ENCODE results near the gene CRYGB. TPM values are rescaled to one million over a fixed set of nuclear protein-coding genes. Genes with fewer than 3 reads are reported as not detected.

Gene CRYGB
- total RNA-seq, 1 experiment from 2014 or later: not detected

DNA sequence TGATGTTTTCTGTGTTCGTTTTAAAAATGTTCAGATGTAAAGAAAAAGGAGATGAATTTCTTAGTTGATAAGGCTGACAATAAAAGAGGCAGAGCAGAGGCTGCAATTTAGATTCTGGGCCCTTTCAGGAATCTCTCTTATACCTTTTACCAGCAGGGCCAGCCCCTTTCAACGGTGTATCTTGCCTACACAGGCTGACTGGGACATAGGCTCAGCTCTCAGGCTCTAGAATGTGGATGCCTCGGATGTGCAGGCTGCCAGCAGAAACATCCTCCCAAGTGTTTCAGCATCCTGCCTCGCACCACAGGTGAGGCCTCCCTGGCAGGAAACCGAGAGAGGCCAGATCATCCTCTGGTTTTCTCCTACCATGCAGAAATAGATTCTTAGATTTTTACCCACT lies 40.5 kb upstream of the CRYGB start:
- Histone ChIP-seq H2AFZ (ENCODE audit: low read length) (no peak overlapping the region), H2AK5ac (ENCODE audit: insufficient read length, low read length) (no peak overlapping the region), H2BK15ac (ENCODE audit: low read depth, low read length) (no peak overlapping the region), H3K79me2 (ENCODE audit: insufficient read depth, low read length) (no peaks in the 10 kb centered on the region), H3K9ac (ENCODE audit: extremely low read depth, insufficient read length, low read length) (no peak overlapping the region), H3K4ac (ENCODE audit: low read depth, low read length) (no peak overlapping the region), H4K20me1 (ENCODE audit: control insufficient read depth, insufficient read depth, insufficient read length) (no peaks in the 10 kb centered on the region), H4K8ac (replicated peaks; ENCODE audit: insufficient read length, low read depth, low read length) (no peak overlapping the region), H2BK120ac (ENCODE audit: low read depth, low read length, poor library complexity, severe bottlenecking) (no peak overlapping the region), H3T11ph (ENCODE audit: low read length) (no peak overlapping the region), H3K27me3 (ENCODE audit: insufficient read depth, low read length) (no peaks in the 10 kb centered on the region), H2BK5ac (ENCODE audit: insufficient read length, low read length) (no peak overlapping the region), H3K14ac (ENCODE audit: insufficient read depth, low read length) (no peak overlapping the region), H3K4me1 (ENCODE audit: insufficient read depth, low read length) (peaks cover 8% of the 10 kb centered on the region), H3K9me3 (ENCODE audit: control insufficient read depth, low read depth, low read length) (no peaks in the 10 kb centered on the region), H4K91ac (ENCODE audit: insufficient read length, low read depth, low read length) (no peak overlapping the region), H3K27ac (ENCODE audit: insufficient read length, low read depth, low read length) (no peak overlapping the region), H3K23me2 (ENCODE audit: insufficient read length, low read depth, low read length, poor library complexity, severe bottlenecking) (peaks cover 4% of the 10 kb centered on the region), H4K5ac (ENCODE audit: insufficient read length, low read depth, low read length) (no peak overlapping the region), H3K18ac (ENCODE audit: insufficient read length, low read depth, low read length) (no peak overlapping the region), H3K56ac (ENCODE audit: insufficient read length, low read depth, low read length) (no peak overlapping the region), H2BK12ac (ENCODE audit: insufficient read length, low read depth, low read length) (no peak overlapping the region), H2BK20ac (ENCODE audit: low read depth, low read length, poor library complexity, severe bottlenecking) (no peak overlapping the region), H3K4me2 (ENCODE audit: insufficient read depth, insufficient read length, low read length) (no peak overlapping the region), H3K23ac (ENCODE audit: insufficient read length, low read depth, low read length) (no peak overlapping the region), H3K79me1 (ENCODE audit: insufficient read depth, low read depth, low read length, poor library complexity, severe bottlenecking) (no peaks in the 10 kb centered on the region)
- Mint-ChIP-seq H3K4me3 (peak overlapping the region in 1 of 2 experiments; percentile 45; a peak in 2 of 5 replicates), H3K27ac (no peak overlapping the region; a peak in 2 of 7 replicates), H3K9me3 (no peaks in the 10 kb centered on the region), H3K27me3 (ENCODE audit: low read depth) (no peaks in the 10 kb centered on the region), H3K4me1 (peaks cover 66 to 79% of the 10 kb centered on the region in 2 experiments), H3K36me3 (ENCODE audit: insufficient read depth in 1 of 3, low read depth in 3 of 3) (no peaks in the 10 kb centered on the region)
- TF ChIP-seq, protein P1, sequence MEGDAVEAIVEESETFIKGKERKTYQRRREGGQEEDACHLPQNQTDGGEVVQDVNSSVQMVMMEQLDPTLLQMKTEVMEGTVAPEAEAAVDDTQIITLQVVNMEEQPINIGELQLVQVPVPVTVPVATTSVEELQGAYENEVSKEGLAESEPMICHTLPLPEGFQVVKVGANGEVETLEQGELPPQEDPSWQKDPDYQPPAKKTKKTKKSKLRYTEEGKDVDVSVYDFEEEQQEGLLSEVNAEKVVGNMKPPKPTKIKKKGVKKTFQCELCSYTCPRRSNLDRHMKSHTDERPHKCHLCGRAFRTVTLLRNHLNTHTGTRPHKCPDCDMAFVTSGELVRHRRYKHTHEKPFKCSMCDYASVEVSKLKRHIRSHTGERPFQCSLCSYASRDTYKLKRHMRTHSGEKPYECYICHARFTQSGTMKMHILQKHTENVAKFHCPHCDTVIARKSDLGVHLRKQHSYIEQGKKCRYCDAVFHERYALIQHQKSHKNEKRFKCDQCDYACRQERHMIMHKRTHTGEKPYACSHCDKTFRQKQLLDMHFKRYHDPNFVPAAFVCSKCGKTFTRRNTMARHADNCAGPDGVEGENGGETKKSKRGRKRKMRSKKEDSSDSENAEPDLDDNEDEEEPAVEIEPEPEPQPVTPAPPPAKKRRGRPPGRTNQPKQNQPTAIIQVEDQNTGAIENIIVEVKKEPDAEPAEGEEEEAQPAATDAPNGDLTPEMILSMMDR (conservative IDR thresholded peaks at IDR 0.05): no peak
- no peak for DNase-seq
- no CpG with 5 or more reads among the region's 5 CpGs for WGBS (ENCODE audit: extremely low coverage, insufficient read length, low lambda C conversion rate)

Measured in H9 (cell line).